H9 (cell line): Measurements from ENCODE around the gene USH2A. TPM values are rescaled to one million over a fixed set of nuclear protein-coding genes. Genes with fewer than 3 reads are reported as not detected.
A peak's percentile ranks its signal among the peaks of the same experiment; 100 is the strongest.

Experiments used
- DNase-seq: peaks from one replicate; pipeline ENCODE4 v3.0.0-alpha.2; 2017
- H2AFZ ChIP-seq: one replicate; pipeline ENCODE4 v1.6.1; 2013; ENCODE audit warnings: mild to moderate bottlenecking, low read length, control low read depth, moderate library complexity
- H2AK5ac ChIP-seq: 2 replicates; pipeline ENCODE4 v1.6.1; 2013; ENCODE audit warnings: low read length, control low read depth, mixed read lengths; ENCODE audit not compliant: insufficient read length
- H2BK120ac ChIP-seq: one replicate; pipeline ENCODE4 v1.6.1; 2013; ENCODE audit warnings: low read depth, mild to moderate bottlenecking, low read length, control low read depth, inconsistent platforms; ENCODE audit not compliant: poor library complexity, severe bottlenecking
- H2BK12ac ChIP-seq: 2 replicates; pipeline ENCODE4 v1.6.1; 2013; ENCODE audit warnings: low read length, control low read depth, mixed read lengths, low read depth; ENCODE audit not compliant: insufficient read length
- H2BK15ac ChIP-seq: 2 replicates; pipeline ENCODE4 v1.6.1; 2013; ENCODE audit warnings: low read depth, low read length, control low read depth
- H2BK20ac ChIP-seq: one replicate; pipeline ENCODE4 v1.6.1; 2013; ENCODE audit warnings: low read depth, mild to moderate bottlenecking, low read length, control low read depth, inconsistent platforms; ENCODE audit not compliant: poor library complexity, severe bottlenecking
- H2BK5ac ChIP-seq: 2 replicates; pipeline ENCODE4 v1.6.1; 2013; ENCODE audit warnings: low read length, control low read depth, mixed read lengths; ENCODE audit not compliant: insufficient read length
- H3K14ac ChIP-seq: 2 replicates; pipeline ENCODE4 v1.6.1; 2013; ENCODE audit warnings: low read length, control low read depth; ENCODE audit not compliant: insufficient read depth
- H3K18ac ChIP-seq: 2 replicates; pipeline ENCODE4 v1.6.1; 2013; ENCODE audit warnings: low read depth, mild to moderate bottlenecking, mixed read lengths, low read length, control low read depth; ENCODE audit not compliant: insufficient read length
- H3K23ac ChIP-seq: 2 replicates; pipeline ENCODE4 v1.6.1; 2013; ENCODE audit warnings: low read length, control low read depth, mixed read lengths, low read depth; ENCODE audit not compliant: insufficient read length
- H3K23me2 ChIP-seq: 2 replicates; pipeline ENCODE4 v1.6.1; 2013; ENCODE audit warnings: low read depth, mild to moderate bottlenecking, mixed read lengths, low read length, control low read depth; ENCODE audit not compliant: insufficient read length, poor library complexity, severe bottlenecking
- H3K27ac ChIP-seq: 2 replicates; pipeline ENCODE4 v1.5.1; 2013; ENCODE audit warnings: low read length, control low read depth, mixed read lengths, low read depth; ENCODE audit not compliant: insufficient read length
- H3K27me3 ChIP-seq: 2 replicates; pipeline ENCODE4 v1.6.1; 2013; ENCODE audit warnings: low read length, control low read depth, inconsistent platforms; ENCODE audit not compliant: insufficient read depth
- H3K4ac ChIP-seq: 2 replicates; pipeline ENCODE4 v1.6.1; 2013; ENCODE audit warnings: low read depth, mild to moderate bottlenecking, control low read depth, inconsistent platforms, low read length, moderate library complexity
- H3K4me1 ChIP-seq: 2 replicates; pipeline ENCODE4 v1.6.1; 2013; ENCODE audit warnings: low read length, control low read depth, inconsistent platforms; ENCODE audit not compliant: insufficient read depth
- H3K4me2 ChIP-seq: 2 replicates; pipeline ENCODE4 v1.6.1; 2013; ENCODE audit warnings: low read length, control low read depth, mixed read lengths; ENCODE audit not compliant: insufficient read length, insufficient read depth
- H3K56ac ChIP-seq: 2 replicates; pipeline ENCODE4 v1.6.1; 2013; ENCODE audit warnings: low read depth, mild to moderate bottlenecking, mixed read lengths, low read length, control low read depth; ENCODE audit not compliant: insufficient read length
- H3K79me1 ChIP-seq: 2 replicates; pipeline ENCODE4 v1.6.1; 2013; ENCODE audit warnings: low read depth, mild to moderate bottlenecking, moderate library complexity, low read length, control low read depth, inconsistent platforms; ENCODE audit not compliant: insufficient read depth, poor library complexity, severe bottlenecking
- H3K79me2 ChIP-seq: 2 replicates; pipeline ENCODE4 v1.6.1; 2013; ENCODE audit warnings: low read length, control low read depth, inconsistent platforms; ENCODE audit not compliant: insufficient read depth
- H3K9ac ChIP-seq: 2 replicates; pipeline ENCODE4 v1.6.1; 2013; ENCODE audit warnings: low read length, control low read depth, mixed read lengths; ENCODE audit not compliant: insufficient read length; ENCODE audit errors: extremely low read depth
- H3K9me3 ChIP-seq: one replicate; pipeline ENCODE4 v1.6.1; 2013; ENCODE audit warnings: low read depth, low read length, inconsistent platforms; ENCODE audit not compliant: control insufficient read depth
- H3T11ph ChIP-seq: one replicate; pipeline ENCODE4 v1.6.1; 2013; ENCODE audit warnings: mild to moderate bottlenecking, low read length, control low read depth, inconsistent platforms
- H4K20me1 ChIP-seq: one replicate; pipeline ENCODE4 v1.6.1; 2013; ENCODE audit not compliant: control insufficient read depth, insufficient read length, insufficient read depth
- H4K5ac ChIP-seq: 2 replicates; pipeline ENCODE4 v1.6.1; 2013; ENCODE audit warnings: low read depth, mild to moderate bottlenecking, mixed read lengths, low read length, control low read depth; ENCODE audit not compliant: insufficient read length
- H4K8ac ChIP-seq: replicated peaks from 2 replicates; pipeline ENCODE4 v1.6.1; 2013; ENCODE audit warnings: low read length, control low read depth, mixed read lengths, low read depth; ENCODE audit not compliant: insufficient read length
- H4K91ac ChIP-seq: 2 replicates; pipeline ENCODE4 v1.6.1; 2013; ENCODE audit warnings: low read depth, mild to moderate bottlenecking, moderate library complexity, mixed read lengths, low read length, control low read depth; ENCODE audit not compliant: insufficient read length
- H3K27ac Mint-ChIP-seq, 3 experiments: 2 replicates in 2 of 3; 3 replicates in 1 of 3; pipeline ENCODE4 v1.8.0; 2020 to 2021; ENCODE audit warnings: mixed read lengths in 3 of 3, mild to moderate bottlenecking in 1 of 3, moderate library complexity in 1 of 3
- H3K27me3 Mint-ChIP-seq: 2 replicates; pipeline ENCODE4 v1.8.0; 2021; ENCODE audit warnings: low read depth, mild to moderate bottlenecking, moderate library complexity, mixed read lengths
- H3K36me3 Mint-ChIP-seq, 3 experiments: 2 replicates in 2 of 3; 3 replicates in 1 of 3; pipeline ENCODE4 v1.8.0; 2020 to 2021; ENCODE audit warnings: low read depth in 3 of 3, mixed read lengths in 3 of 3; ENCODE audit not compliant: insufficient read depth in 1 of 3
- H3K4me1 Mint-ChIP-seq, 2 experiments: 2 replicates each; pipeline ENCODE4 v1.8.0; 2020; ENCODE audit warnings: mixed read lengths in 2 of 2
- H3K4me3 Mint-ChIP-seq, 2 experiments: 2 replicates in 1 of 2; 3 replicates in 1 of 2; pipeline ENCODE4 v1.8.0; 2020 to 2021; ENCODE audit warnings: mild to moderate bottlenecking in 2 of 2, mixed read lengths in 2 of 2, moderate library complexity in 1 of 2
- H3K9me3 Mint-ChIP-seq, 2 experiments: 2 replicates in 1 of 2; 3 replicates in 1 of 2; pipeline ENCODE4 v1.8.0; 2020; ENCODE audit warnings: mild to moderate bottlenecking in 2 of 2, mixed read lengths in 2 of 2, moderate library complexity in 1 of 2
- WGBS: extraction: QIAGEN DNeasy Blood & Tissue Kit; methylation state at CpG from one replicate; pipeline ENCODE4 v1.1.7; 2013; ENCODE audit warnings: missing lambda C conversion rate, low lambda C conversion rate, mixed read lengths; ENCODE audit not compliant: insufficient read length; ENCODE audit errors: extremely low coverage; 5-methylcytosine and 5-hydroxymethylcytosine counted together
- total RNA-seq: library from RNA; stranded (reverse); gene quantifications from 2 replicates; pipeline ENCODE4 v1.2.1, GENCODE V29; 2021
- TF ChIP-seq, protein P1 (sequence below): fragments of 200-600 bp; sonication (generic); conservative IDR thresholded peaks from 3 replicates; pipeline ENCODE4 v1.8.0; 2021; ENCODE audit warnings: antibody characterized with exemption, mild to moderate bottlenecking

The USH2A gene
- total RNA-seq, 1 experiment from 2014 or later, result 0.11 TPM

DNA sequence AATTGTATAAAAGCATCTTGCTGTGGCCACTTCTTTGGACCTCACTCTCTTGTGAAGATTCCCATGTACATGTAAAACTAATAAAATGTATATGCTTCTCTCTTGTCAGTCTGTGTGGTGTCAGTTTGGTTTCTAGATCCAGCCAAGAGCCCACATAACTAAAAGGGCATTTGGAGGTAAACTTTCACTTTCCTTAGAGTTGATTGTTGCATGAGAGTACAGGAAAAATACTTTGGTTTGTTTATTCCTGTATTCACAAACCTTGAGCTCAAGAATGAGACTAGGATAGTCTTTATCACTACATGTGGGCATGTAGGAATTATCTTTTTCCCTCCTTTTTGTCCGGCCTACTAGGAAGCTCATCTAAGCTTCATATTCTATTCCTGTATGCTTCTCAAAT is 805.3 kb downstream of the USH2A start:
- Histone ChIP-seq H3K9me3 (no peaks in the 10 kb centered on the region), H2AK5ac (no peak overlapping the region), H2BK120ac (no peak overlapping the region), H3K14ac (no peak overlapping the region), H3K23me2 (no peaks in the 10 kb centered on the region), H3K27me3 (no peaks in the 10 kb centered on the region), H3K56ac (no peak overlapping the region), H4K20me1 (no peaks in the 10 kb centered on the region), H3K23ac (no peak overlapping the region), H3K4me1 (no peaks in the 10 kb centered on the region; the same call in 1 of the 2 replicates), H3K27ac (no peak overlapping the region), H3K79me1 (no peaks in the 10 kb centered on the region), H2AFZ (no peak overlapping the region), H4K91ac (no peak overlapping the region), H3K4me2 (no peak overlapping the region), H3K4ac (no peak overlapping the region), H4K5ac (no peak overlapping the region), H3T11ph (no peak overlapping the region), H2BK5ac (no peak overlapping the region), H2BK15ac (no peak overlapping the region), H3K79me2 (no peaks in the 10 kb centered on the region; the same call in 1 of the 2 replicates), H2BK20ac (no peak overlapping the region), H4K8ac (no peak overlapping the region), H3K9ac (no peak overlapping the region), H2BK12ac (no peak overlapping the region), H3K18ac (no peak overlapping the region)
- Mint-ChIP-seq H3K9me3 (peaks cover 0 to 5% of the 10 kb centered on the region in 2 experiments; a peak in 1 of 5 replicates), H3K27me3 (no peaks in the 10 kb centered on the region), H3K36me3 (peaks cover 24 to 60% (median 54%) of the 10 kb centered on the region in 3 experiments), H3K27ac (peak overlapping the region in 1 of 3 experiments; percentile 7; a peak in 1 of 7 replicates), H3K4me1 (peaks cover 14 to 17% of the 10 kb centered on the region in 2 experiments), H3K4me3 (no peak overlapping the region)
- TF ChIP-seq, protein P1, sequence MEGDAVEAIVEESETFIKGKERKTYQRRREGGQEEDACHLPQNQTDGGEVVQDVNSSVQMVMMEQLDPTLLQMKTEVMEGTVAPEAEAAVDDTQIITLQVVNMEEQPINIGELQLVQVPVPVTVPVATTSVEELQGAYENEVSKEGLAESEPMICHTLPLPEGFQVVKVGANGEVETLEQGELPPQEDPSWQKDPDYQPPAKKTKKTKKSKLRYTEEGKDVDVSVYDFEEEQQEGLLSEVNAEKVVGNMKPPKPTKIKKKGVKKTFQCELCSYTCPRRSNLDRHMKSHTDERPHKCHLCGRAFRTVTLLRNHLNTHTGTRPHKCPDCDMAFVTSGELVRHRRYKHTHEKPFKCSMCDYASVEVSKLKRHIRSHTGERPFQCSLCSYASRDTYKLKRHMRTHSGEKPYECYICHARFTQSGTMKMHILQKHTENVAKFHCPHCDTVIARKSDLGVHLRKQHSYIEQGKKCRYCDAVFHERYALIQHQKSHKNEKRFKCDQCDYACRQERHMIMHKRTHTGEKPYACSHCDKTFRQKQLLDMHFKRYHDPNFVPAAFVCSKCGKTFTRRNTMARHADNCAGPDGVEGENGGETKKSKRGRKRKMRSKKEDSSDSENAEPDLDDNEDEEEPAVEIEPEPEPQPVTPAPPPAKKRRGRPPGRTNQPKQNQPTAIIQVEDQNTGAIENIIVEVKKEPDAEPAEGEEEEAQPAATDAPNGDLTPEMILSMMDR, result no peak
- no CpG with 5 or more reads among the region's 1 CpG for WGBS
- no peak for DNase-seq
